Ovary (tissue), 3 donors: Measurements from ENCODE around the gene EFCAB14.

Experiments
- CTCF ChIP-seq, 3 donors: fragments of 450-650 bp in 2 of 3; fragments of 200-600 bp in 1 of 3; IDR thresholded peaks; one replicate each; pipeline versions ENCODE4 v1.5.1 to v1.8.0; 2016 to 2022; ENCODE audit warnings: antibody characterized with exemption in 3 of 3, mild to moderate bottlenecking in 1 of 3
- POLR2A ChIP-seq: fragments of 450-650 bp; IDR thresholded peaks from one replicate; pipeline ENCODE4 v1.6.1; 2017; ENCODE audit warnings: antibody characterized with exemption, mild to moderate bottlenecking, moderate library complexity
- donor health status: DM: no; HTN: no; CAD: no.

- TF ChIP-seq POLR2A (no peak), CTCF (IDR thresholded peaks at IDR 0.05) (peak in 2 of 3 donors; percentile 63 to 71)
Measured at GRCh38 chr1:46724991-46725735, 6.2 kb upstream of the EFCAB14 start.
